HG02981 (cell line): ENCODE data around the gene PPP2R3C.
"Not testable (repeated sequence)": the region's sequence is repeated elsewhere in the genome, so short reads cannot be mapped to it uniquely, and the experiment has no call there.

Experiments
- ATAC-seq: cut with Tn5 transposase; IDR thresholded peaks from one replicate; pipeline ENCODE4 v1.9.1; 2021; ENCODE audit warnings: mild to moderate bottlenecking, moderate library complexity; ENCODE audit not compliant: unreplicated experiment

PPP2R3C gene

DNA sequence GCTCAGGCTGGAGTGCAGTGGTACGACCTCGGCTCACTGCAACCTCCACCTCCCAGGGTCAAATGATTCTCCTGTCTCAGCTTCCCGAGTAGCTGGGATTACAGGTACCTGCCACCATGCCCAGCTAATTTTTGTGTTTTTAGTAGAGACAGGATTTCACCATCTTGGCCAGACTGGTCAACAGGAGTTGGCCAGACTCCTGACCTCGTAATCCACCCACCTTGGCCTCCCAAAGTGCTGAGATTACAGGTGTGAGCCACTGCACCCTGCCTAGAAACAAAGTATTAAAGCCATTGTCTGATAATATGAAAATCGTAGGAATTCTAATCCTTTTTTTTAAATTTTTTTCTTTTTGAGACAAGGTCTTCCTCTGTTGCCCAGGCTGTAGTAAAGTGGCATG, 56.1 kb downstream of the PPP2R3C start:
- ATAC-seq = not testable (repeated sequence)

DNA sequence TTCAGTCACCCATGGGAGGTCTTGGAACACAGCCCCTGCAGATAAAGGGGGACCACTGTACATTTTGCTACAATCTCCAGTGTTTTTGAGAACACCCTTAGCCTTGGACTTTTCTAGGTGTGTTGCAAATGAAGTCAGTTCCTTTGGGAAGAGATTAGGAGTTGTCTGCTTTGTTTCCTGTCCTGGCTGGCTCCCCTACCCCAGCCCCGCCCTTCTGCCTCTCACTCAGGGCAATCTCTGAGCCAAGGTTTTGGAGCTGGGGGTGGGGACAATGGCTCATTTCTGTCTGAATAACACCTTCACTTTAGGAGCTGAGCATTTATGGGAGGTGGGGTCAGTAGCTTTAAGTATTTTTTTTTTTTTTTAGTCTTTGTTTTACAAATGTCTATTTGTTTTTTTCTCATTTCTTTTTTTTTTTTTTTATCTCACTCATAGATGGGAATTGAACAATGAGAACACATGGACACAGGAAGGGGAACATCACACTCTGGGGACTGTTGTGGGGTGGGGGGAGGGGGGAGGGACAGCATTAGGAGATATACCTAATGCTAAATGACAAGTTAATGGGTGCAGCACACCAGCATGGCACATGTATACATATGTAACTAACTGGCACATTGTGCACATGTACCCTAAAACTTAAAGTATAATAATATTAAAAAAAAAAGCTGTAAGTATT, 60.5 kb downstream of the PPP2R3C start:
- ATAC-seq = not testable (repeated sequence)

DNA sequence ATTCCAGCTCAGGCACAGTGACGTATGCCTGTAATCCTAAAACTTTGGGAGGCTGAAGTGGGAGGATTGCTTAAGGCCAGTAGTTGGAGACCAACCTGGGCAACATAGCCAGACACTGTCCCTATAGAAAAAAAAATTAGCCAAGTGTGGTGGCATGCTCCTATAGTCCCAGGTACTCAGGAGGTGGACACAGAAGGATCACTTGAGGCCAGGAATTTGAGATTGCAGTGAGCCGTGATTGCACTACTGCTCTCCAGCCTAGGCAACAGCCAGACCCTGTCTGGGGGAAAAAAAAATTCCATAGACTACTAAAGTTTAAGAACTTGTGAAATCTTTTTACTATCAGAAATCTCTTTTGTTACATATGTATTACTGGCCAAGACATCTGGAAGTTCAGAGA, 69.2 kb downstream of the PPP2R3C start:
- ATAC-seq = no peak

DNA sequence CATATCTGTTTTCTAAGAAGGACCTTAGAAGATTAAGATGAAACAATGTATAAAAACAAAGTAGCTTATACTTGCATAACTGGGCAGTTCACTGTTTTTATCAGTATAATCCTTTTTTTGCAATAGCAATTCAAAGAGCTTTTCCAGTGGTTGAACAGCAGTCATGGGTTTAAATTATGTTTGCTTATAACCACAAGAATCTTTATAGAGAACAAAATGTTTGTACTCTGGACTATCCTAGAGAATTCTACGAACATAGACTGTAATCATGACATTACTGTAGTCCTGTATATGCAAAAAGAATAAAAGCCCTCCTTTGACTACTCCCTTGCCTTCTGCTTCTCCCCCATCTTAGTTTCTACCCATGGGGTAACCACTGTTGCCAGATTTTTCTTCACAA, 70.0 kb downstream of the PPP2R3C start:
- no peak for ATAC-seq

DNA sequence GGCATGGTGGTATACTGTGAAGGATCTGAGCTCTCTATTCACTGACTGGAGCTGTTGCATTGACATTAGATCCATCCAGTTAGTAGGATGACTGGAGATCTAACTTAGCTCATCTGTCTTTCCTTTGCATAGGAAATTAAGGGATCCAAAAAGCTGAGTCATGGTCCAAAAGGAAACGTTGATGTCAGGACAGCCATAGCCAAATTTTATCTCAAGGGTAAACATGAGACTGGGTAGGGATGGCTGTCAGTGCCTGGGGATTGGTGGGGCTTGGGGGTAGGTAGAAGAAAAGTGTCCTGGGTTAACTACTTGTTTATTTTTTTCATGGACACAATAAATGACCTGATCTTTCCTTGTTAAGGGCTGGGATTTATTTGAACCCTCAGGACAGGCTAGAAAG, 71.1 kb downstream of the PPP2R3C start:
- ATAC-seq = no peak

DNA sequence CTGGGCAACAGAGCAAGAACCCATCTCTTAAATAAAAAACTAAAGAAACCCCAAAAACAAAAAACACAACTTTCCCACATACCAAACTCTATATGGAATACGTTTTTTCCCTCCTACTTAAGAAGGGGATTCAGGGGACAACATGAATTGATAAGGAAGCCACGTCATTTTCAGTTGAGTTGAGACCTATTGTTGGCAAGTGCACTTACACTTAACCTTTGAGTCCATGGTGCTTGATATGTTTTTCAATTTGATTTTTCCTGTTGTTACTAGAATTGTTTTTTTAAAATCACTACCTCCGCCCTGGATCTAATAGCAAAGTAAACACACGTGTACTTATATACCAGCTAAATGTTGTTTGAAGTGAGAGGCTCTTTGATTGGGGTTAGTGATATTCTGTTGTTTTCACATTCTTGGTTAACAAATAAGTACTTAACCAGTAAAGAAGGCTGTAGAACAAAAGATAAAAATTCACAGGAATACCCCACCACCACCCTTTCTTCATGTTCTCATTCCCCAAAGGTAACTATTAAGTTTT, 73.7 kb downstream of the PPP2R3C start:
- ATAC-seq = no peak

DNA sequence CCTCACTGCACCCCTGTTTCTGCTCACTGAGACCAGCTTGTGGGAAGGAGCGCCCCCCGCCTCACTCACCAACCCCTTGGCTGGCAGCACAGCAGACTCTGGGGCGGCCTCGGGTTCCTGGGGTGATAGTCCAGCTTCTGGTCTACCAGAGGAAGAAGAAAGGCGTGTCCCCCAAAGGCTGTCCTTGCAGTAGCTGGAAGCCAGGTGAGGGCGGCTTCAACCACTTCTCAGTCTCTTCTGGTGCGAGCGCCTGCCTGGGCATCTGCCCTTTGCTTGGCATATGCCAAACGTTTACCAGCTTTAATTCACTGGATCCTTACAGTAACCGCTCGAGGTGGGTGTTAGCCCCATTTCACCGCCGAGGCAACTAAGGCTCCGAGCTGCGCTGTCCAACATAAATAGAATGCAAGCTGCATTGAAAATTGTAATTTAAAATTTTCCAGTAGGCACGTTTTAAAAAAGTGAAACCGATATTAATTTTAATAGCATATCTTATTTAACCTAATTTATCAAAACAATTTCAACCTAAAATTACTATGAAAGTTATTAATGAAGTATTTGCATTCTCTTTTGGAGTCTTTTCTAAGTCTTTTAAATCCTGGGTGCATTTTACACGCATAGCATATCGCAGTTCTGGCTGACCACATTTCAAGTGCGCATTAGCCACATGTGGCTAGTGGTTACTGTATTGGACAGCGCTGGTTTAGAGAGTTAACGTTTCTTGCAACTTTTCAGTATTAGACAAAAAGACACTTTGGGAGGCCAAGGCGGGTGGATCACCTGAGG, 74.8 kb downstream of the PPP2R3C start:
- peak; percentile 20 for ATAC-seq

DNA sequence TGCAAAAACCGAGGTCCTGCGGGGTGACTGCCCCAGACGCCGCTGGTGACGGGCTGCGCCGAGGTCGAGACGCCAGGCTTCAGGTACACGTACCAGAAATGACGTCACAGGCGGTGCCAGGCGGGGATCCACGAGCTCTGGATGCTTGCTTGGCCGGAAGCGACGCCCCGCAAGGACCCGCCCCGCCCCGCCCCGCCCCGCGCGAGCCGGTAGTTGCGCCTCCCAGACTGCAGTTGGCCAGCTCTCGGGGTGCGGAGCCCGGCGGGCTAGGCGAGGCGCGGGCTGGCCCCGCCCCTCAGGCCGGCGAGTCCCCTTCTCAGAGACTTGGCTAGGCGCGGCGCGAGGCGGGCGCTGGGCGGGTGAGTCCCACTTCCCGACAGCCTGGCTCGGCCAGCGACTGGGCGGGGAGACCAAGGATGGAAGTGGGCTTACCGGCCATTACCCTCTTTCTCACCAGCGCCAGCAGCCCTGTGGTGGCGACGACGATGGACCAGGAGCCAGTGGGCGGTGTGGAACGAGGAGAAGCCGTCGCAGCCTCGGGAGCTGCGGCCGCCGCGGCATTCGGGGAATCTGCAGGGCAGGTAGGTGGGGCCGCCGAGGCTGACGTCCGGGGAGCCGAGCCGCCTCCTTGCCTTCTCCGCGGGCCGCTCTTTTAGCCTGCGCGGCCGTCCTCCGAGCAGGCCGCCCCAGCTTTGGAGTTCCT, 75.6 kb downstream of the PPP2R3C start, which contains the start of gene FAM177A1:
TSS of gene FAM177A1 (plus strand) at position 225 of the 703 bp plus-strand sequence. CDS start at position 417, 192 bp downstream.
- peak; percentile 93 for ATAC-seq

DNA sequence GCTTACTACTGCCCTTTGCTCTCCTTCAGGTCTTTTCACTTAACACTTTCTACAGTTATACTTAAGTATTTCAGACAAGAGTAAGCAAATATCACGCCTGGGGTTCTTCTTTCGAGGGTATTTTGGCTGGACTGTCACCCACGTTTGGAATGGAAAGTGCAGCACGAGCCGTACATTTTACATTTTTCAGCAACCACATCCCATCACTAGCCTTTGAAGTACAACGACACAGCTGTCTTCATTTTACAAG, 76.1 kb downstream of the PPP2R3C start:
- no peak for ATAC-seq

DNA sequence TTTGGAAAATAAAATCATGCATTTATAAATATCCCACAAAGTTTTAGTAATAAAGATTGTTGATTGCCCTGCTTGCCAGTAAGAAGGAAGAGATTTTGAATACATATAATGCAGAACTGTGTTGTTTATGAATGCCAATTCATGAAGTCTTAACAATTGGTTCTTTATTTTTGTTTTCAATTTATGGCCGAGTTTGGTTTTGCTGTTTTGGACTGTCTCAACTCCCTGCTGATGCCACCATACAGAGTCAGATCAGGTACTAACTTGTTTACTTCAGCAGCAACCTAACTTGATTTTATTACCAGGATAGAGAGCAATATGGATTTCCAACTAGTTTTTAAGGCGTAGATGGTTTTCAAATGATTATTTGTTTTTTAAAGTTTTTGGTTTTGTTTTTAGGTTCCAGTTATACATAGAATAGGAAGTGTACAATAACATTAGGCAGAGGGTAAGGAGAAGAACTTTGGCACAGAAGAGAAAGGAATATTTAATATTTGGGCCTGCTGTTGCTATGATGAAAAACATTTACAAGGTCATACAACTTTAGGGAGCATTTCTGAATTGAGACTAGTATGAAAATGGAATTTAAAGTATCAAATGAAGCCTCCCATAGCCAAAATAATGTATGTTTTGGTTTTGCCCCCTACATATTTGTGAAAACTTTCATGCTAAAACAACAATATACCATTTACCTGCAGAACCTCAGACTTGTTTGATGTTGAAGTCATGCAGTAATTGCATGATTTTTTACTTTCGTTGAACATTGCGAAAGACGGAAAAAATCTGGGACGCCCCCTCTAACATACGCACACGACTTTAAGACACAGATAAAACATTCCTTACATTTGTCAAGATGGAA, 76.6 kb downstream of the PPP2R3C start:
- no peak for ATAC-seq

DNA sequence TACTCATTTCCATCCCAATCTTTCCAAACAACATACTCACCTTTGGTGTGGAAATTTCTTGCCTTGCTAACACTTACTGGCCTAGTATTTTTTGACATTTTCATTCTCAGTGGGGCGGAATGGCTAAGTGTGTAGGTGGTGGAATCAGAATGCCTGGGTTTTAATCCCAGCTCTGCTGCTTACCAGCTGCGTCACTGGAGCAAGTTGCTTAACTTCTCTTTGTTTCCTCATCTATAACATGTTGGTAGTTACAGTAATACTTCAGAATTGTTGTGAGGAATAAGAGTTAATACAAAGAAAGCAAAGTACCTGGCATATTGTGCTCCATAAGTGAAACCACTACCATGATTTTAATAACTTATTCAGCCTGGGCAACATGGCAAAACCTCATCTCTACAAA, 78.7 kb downstream of the PPP2R3C start:
- ATAC-seq = no peak

DNA sequence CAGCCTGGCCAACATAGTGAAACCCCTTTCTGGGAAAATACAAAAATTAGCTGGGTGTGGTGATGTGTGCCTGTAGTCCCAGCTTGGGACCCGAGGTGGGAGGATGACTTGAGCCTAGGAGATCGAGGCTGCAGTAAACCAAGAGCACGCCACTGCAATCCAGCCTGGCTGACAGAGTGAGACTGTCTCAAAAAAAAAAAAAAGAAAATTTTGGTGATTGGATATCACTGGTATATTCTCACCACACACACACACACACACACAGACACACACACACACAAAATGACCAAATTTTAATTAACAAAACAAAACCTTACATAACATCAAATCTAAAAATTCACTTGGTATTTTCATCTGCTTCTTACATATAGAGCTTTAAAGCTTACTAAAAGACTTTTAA, 79.2 kb downstream of the PPP2R3C start:
- ATAC-seq = no peak

DNA sequence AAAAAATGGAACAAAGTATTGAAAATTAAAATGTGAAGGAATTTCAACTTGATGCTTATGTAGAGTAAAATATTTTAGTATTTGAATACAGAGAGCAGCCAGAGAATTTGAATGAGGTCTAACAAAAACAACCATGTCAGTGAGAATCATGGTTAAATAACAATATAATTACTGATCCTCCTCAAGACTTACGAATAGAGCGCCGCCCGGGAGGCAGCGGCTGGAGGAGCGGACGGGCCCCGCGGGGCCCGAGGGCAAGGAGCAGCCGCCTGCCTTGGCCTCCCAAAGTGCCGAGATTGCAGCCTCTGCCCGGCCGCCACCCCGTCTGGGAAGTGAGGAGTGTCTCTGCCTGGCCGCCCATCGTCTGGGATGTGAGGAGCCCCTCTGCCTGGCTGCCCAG, 83.5 kb downstream of the PPP2R3C start:
- ATAC-seq = not testable (repeated sequence)
